ENCODE measurements around the gene DMRTA1.

DNA sequence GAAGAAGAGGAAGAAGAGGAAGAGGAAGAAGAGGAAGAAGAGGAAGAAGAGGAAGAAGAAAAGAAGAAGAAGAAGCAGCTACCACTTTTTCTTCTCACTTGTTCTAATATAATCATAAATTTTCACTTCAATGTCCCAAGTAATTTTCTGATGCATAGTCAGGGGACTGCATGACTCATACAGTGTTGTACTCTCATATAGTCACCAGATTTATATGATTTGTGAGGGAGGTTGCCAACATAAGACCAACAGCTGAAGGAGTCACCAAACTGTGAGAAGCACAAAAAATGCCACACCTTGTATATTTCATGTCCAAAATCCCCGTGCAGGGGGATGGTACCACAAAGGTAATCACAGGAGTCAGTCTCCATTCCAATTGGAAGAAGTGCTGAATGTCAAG lies 32.7 kb upstream of the DMRTA1 start:
- TF ChIP-seq GATA3 (IDR thresholded peaks at IDR 0.05; ENCODE audit: low read depth, low read length) = no peak
- no peak for TF ChIP-seq GATA2 (IDR thresholded peaks at IDR 0.05; ENCODE audit: low read depth, low read length)
